Lower leg skin (tissue), 4 donors: Measurements from ENCODE around the gene KCNG2. TPM values are rescaled to one million over a fixed set of nuclear protein-coding genes. Genes with fewer than 3 reads are reported as not detected.

Experiments used
- DNase-seq, 2 donors: peaks; one replicate each; pipeline ENCODE4 v3.0.0-alpha.2; 2019; ENCODE audit warnings: low spot score in 2 of 2
- H3K4me3 ChIP-seq: fragments of 200-600 bp; sonication (generic); 2 replicates; pipeline ENCODE4 v1.5.1; 2017; ENCODE audit warnings: mild to moderate bottlenecking, low read depth; ENCODE audit not compliant: poor library complexity, severe bottlenecking
- CTCF ChIP-seq, 3 donors: fragments of 450-650 bp; IDR thresholded peaks; one replicate each; pipeline ENCODE4 v1.5.1; 2016; ENCODE audit warnings: antibody characterized with exemption in 3 of 3, mild to moderate bottlenecking in 3 of 3, moderate library complexity in 2 of 3
- POLR2A ChIP-seq, 2 donors: fragments of 450-650 bp; IDR thresholded peaks; one replicate each; pipeline ENCODE4 v1.6.1; 2016 to 2017; ENCODE audit warnings: antibody characterized with exemption in 2 of 2, mild to moderate bottlenecking in 1 of 2, moderate library complexity in 1 of 2
- WGBS, 2 donors: methylation state at CpG; one replicate each; pipeline ENCODE4 v1.1.5; 2018; 5-methylcytosine and 5-hydroxymethylcytosine counted together
- intact Hi-C: fragments of 100-400 bp; cut with DNase I; formaldehyde crosslinking; loops from one replicate; pipeline ENCODE4 v1.15.0; 2023; ENCODE audit warnings: low total_unique reads
- total RNA-seq, 4 donors: library from RNA; depleted of rRNA; stranded (reverse); fragments of >200 nt; gene quantifications; one replicate each; pipeline ENCODE4 v1.1.0, GENCODE V29; 2016

Gene KCNG2
- total RNA-seq, 4 donors from 2014 or later, result 0.84 TPM; not detected in 3

GRCh38 chr18:79870301-79871025, 72.7 kb downstream of the KCNG2 start:
- no peak for TF ChIP-seq CTCF (IDR thresholded peaks at IDR 0.05)
- TF ChIP-seq POLR2A (IDR thresholded peaks at IDR 0.05), result no peak
- 51 to 67% methylated on average over 19 of the region's 19 CpGs for WGBS, 2 donors
- no peak overlapping the region for H3K4me3 ChIP-seq
- intact Hi-C loops, result no loop called here
- DNase-seq, result peak in 1 of 2 donors; percentile 61

GRCh38 chr18:79871026-79871390, 73.3 kb downstream of the KCNG2 start:
- WGBS, 2 donors, result 81 to 83% methylated on average over 16 to 17 of the region's 17 CpGs
- intact Hi-C loops, result no loop called here
- TF ChIP-seq POLR2A (IDR thresholded peaks at IDR 0.05), result no peak
- TF ChIP-seq CTCF (IDR thresholded peaks at IDR 0.05), result no peak
- no peak overlapping the region for H3K4me3 ChIP-seq
- DNase-seq, result peak in 1 of 2 donors; percentile 76

- TF ChIP-seq POLR2A (IDR thresholded peaks at IDR 0.05) (no peak), CTCF (IDR thresholded peaks at IDR 0.05) (no peak)
- intact Hi-C loops, result no loop called here
- DNase-seq, result peak in 1 of 2 donors; percentile 66
- 83 to 93% methylated on average over 23 to 25 of the region's 33 CpGs for WGBS, 2 donors
- no peak overlapping the region for H3K4me3 ChIP-seq
Measured at GRCh38 chr18:79871481-79872091, 73.8 kb downstream of the KCNG2 start.

- TF ChIP-seq CTCF (IDR thresholded peaks at IDR 0.05), result no peak
- TF ChIP-seq POLR2A (IDR thresholded peaks at IDR 0.05), result no peak
- DNase-seq, result peak in 1 of 2 donors; percentile 76
- WGBS, 2 donors, result 54 to 56% methylated on average over 35 of the region's 36 CpGs
- no peak overlapping the region for H3K4me3 ChIP-seq
- intact Hi-C loops, result no loop called here
Measured at GRCh38 chr18:79872527-79873444, 75.0 kb downstream of the KCNG2 start.

- TF ChIP-seq CTCF (IDR thresholded peaks at IDR 0.05), result no peak
- TF ChIP-seq POLR2A (IDR thresholded peaks at IDR 0.05), result no peak
- peak in 1 of 2 donors; percentile 70 for DNase-seq
- H3K4me3 ChIP-seq, result no peak overlapping the region
- WGBS, 2 donors, result 61 to 72% methylated on average over 28 to 34 of the region's 34 CpGs
- intact Hi-C loops, result no loop called here
Measured at GRCh38 chr18:79873449-79874110, 75.8 kb downstream of the KCNG2 start.
